Body of pancreas (tissue), 4 donors: ENCODE data around the gene ADD1. TPM values are rescaled to one million over a fixed set of nuclear protein-coding genes. Genes with fewer than 3 reads are reported as not detected.

ENCODE experiments used
- ATAC-seq: fragments of 150-250 bp; one replicate; pipeline ENCODE4 v1.9.1; 2016
- DNase-seq, 4 donors: peaks; one replicate each; pipeline ENCODE4 v3.0.0-alpha.2; 2019
- H3K27ac ChIP-seq, 4 donors: fragments of 200-600 bp; sonication (generic); 1 replicate in 3 of 4; 2 replicates in 1 of 4; pipeline versions ENCODE4 v1.5.1 to v1.6.1; 2016 to 2019; ENCODE audit warnings: mild to moderate bottlenecking in 1 of 4, mixed read lengths in 1 of 4, moderate library complexity in 1 of 4
- H3K27me3 ChIP-seq, 2 donors: fragments of 200-600 bp; sonication (generic); one replicate each; pipeline ENCODE4 v1.6.0; 2016; ENCODE audit warnings: mild to moderate bottlenecking in 1 of 2
- H3K36me3 ChIP-seq, 2 donors: fragments of 200-600 bp; sonication (generic); replicated peaks in 1 of 2; 2 replicates each; pipeline ENCODE4 v1.5.1; 2016; ENCODE audit warnings: low read depth in 2 of 2; ENCODE audit not compliant: insufficient read depth in 1 of 2
- H3K4me1 ChIP-seq: fragments of 200-600 bp; sonication (generic); one replicate; pipeline ENCODE4 v1.6.0; 2016
- H3K4me3 ChIP-seq, 2 donors: fragments of 200-600 bp; sonication (generic); 1 replicate in 1 of 2; 2 replicates in 1 of 2; pipeline ENCODE4 v1.5.1; 2016 to 2019
- H3K9me3 ChIP-seq, 3 donors: fragments of 200-600 bp; sonication (generic); 1 replicate in 2 of 3; 2 replicates in 1 of 3; pipeline ENCODE4 v1.5.1; 2016
- CTCF ChIP-seq, 7 experiments: fragments of 450-650 bp in 4 of 7; fragments of 200-600 bp in 3 of 7; sonication (generic) in 3 of 7; IDR thresholded peaks; one replicate each; pipeline ENCODE4 v1.5.1; 2016 to 2019; ENCODE audit warnings: antibody characterized with exemption in 7 of 7
- POLR2A ChIP-seq, 3 donors: fragments of 450-650 bp; IDR thresholded peaks; one replicate each; pipeline ENCODE4 v1.6.1; 2016; ENCODE audit warnings: antibody characterized with exemption in 3 of 3, mild to moderate bottlenecking in 2 of 3
- WGBS, 2 donors: methylation state at CpG; one replicate each; pipeline ENCODE4 v1.1.5; 2017; 5-methylcytosine and 5-hydroxymethylcytosine counted together
- intact Hi-C: fragments of 100-400 bp; cut with DNase I; formaldehyde crosslinking; loops from one replicate; pipeline ENCODE4 v1.15.1; 2023
- total RNA-seq, 2 donors: library from RNA; depleted of rRNA; stranded (reverse); fragments of >200 nt; gene quantifications; one replicate each; pipeline ENCODE4 v1.1.0, GENCODE V29; 2016

The ADD1 gene
- total RNA-seq, 2 donors from 2014 or later = 84.1 to 266 TPM

GRCh38 chr4:2857349-2857927, 13.8 kb downstream of the ADD1 start:
- H3K9me3 ChIP-seq = no peaks in the 10 kb centered on the region
- TF ChIP-seq POLR2A (IDR thresholded peaks at IDR 0.05) (no peak), CTCF (IDR thresholded peaks at IDR 0.05) (no peak)
- no peaks in the 10 kb centered on the region for H3K27me3 ChIP-seq
- H3K4me3 ChIP-seq = no peak overlapping the region
- H3K4me1 ChIP-seq = peaks cover 84% of the 10 kb centered on the region
- no peaks in the 10 kb centered on the region for H3K36me3 ChIP-seq
- no peak for ATAC-seq
- DNase-seq = no peak
- intact Hi-C loops = no loop called here
- no peak overlapping the region for H3K27ac ChIP-seq
- 94 to 95% methylated on average over 5 of the region's 5 CpGs for WGBS, 2 donors

GRCh38 chr4:2858451-2859217, 15.0 kb downstream of the ADD1 start:
- Histone ChIP-seq H3K4me1 (peaks cover 84% of the 10 kb centered on the region), H3K4me3 (no peak overlapping the region), H3K27me3 (no peaks in the 10 kb centered on the region), H3K36me3 (no peaks in the 10 kb centered on the region), H3K27ac (peak overlapping the region in 1 of 4 donors; percentile 27), H3K9me3 (no peaks in the 10 kb centered on the region)
- 64 to 66% methylated on average over 7 of the region's 7 CpGs for WGBS, 2 donors
- ATAC-seq (no peak), DNase-seq (no peak)
- intact Hi-C loops = no loop called here
- TF ChIP-seq CTCF (IDR thresholded peaks at IDR 0.05) = no peak
- TF ChIP-seq POLR2A (IDR thresholded peaks at IDR 0.05) = no peak

- ATAC-seq (no peak), DNase-seq (no peak)
- Histone ChIP-seq H3K27ac (peak overlapping the region in 1 of 4 donors; percentile 8), H3K27me3 (no peaks in the 10 kb centered on the region), H3K36me3 (no peaks in the 10 kb centered on the region), H3K9me3 (no peaks in the 10 kb centered on the region), H3K4me1 (peaks cover 85% of the 10 kb centered on the region), H3K4me3 (no peak overlapping the region)
- TF ChIP-seq CTCF (IDR thresholded peaks at IDR 0.05) (no peak), POLR2A (IDR thresholded peaks at IDR 0.05) (no peak)
- WGBS, 2 donors = 59 to 66% methylated on average over 3 of the region's 3 CpGs
- intact Hi-C loops = no loop called here
Observed at GRCh38 chr4:2859514-2859913, 15.9 kb downstream of the ADD1 start.

- H3K4me1 ChIP-seq = peaks cover 84% of the 10 kb centered on the region
- H3K27me3 ChIP-seq = no peaks in the 10 kb centered on the region
- no peak overlapping the region for H3K4me3 ChIP-seq
- H3K27ac ChIP-seq = peak overlapping the region in 3 of 4 donors; percentile 35 to 76 (median 52)
- H3K9me3 ChIP-seq = no peaks in the 10 kb centered on the region
- ATAC-seq (peak; percentile 68), DNase-seq (peak in 3 of 4 donors; percentile 29 to 31 (median 30))
- intact Hi-C loops = no loop called here
- H3K36me3 ChIP-seq = no peaks in the 10 kb centered on the region
- 76% methylated on average over 6 of the region's 6 CpGs for WGBS, 2 donors
- TF ChIP-seq POLR2A (IDR thresholded peaks at IDR 0.05) = no peak
- no peak for TF ChIP-seq CTCF (IDR thresholded peaks at IDR 0.05)
Observed at GRCh38 chr4:2860391-2861348, 17.0 kb downstream of the ADD1 start.
